ENCODE data around the gene COASY.

DNA sequence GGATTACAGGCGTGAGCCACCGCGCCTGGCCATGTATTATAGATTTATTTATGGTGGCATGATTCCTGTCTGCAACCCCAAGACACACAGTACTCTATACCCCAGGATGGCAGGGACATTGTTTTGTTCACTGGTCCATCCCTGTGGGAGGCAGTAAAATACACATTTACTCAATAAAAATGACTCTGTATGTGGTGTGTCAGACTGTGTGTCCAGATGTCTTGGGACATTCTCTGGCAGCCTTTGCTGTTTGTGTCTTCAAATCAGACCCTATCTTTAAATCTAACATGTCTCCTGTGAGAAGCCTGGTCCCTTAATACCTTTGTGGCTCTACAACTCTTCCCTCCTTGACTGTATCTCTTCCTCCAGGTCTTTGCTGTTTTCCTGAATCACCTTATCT, 1.7 kb upstream of the COASY start:
- TF ChIP-seq POLR2AphosphoS5 (IDR thresholded peaks at IDR 0.05): no peak
- TF ChIP-seq, protein P1, sequence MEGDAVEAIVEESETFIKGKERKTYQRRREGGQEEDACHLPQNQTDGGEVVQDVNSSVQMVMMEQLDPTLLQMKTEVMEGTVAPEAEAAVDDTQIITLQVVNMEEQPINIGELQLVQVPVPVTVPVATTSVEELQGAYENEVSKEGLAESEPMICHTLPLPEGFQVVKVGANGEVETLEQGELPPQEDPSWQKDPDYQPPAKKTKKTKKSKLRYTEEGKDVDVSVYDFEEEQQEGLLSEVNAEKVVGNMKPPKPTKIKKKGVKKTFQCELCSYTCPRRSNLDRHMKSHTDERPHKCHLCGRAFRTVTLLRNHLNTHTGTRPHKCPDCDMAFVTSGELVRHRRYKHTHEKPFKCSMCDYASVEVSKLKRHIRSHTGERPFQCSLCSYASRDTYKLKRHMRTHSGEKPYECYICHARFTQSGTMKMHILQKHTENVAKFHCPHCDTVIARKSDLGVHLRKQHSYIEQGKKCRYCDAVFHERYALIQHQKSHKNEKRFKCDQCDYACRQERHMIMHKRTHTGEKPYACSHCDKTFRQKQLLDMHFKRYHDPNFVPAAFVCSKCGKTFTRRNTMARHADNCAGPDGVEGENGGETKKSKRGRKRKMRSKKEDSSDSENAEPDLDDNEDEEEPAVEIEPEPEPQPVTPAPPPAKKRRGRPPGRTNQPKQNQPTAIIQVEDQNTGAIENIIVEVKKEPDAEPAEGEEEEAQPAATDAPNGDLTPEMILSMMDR (IDR thresholded peaks at IDR 0.05 in 8 of 11, conservative IDR thresholded peaks at IDR 0.05 in 3 of 11): no peak

Data from spleen (tissue), 7 donors.